GM18520 (cell line): ENCODE data around the gene AP1B1.
A peak's percentile ranks its signal among the peaks of the same experiment; 100 is the strongest.
"Not testable (repeated sequence)": the region's sequence is repeated elsewhere in the genome, so short reads cannot be mapped to it uniquely, and the experiment has no call there.

ENCODE experiments used
- ATAC-seq: cut with Tn5 transposase; IDR thresholded peaks from one replicate; pipeline ENCODE4 v1.9.1; 2021; ENCODE audit not compliant: unreplicated experiment

Gene AP1B1

DNA sequence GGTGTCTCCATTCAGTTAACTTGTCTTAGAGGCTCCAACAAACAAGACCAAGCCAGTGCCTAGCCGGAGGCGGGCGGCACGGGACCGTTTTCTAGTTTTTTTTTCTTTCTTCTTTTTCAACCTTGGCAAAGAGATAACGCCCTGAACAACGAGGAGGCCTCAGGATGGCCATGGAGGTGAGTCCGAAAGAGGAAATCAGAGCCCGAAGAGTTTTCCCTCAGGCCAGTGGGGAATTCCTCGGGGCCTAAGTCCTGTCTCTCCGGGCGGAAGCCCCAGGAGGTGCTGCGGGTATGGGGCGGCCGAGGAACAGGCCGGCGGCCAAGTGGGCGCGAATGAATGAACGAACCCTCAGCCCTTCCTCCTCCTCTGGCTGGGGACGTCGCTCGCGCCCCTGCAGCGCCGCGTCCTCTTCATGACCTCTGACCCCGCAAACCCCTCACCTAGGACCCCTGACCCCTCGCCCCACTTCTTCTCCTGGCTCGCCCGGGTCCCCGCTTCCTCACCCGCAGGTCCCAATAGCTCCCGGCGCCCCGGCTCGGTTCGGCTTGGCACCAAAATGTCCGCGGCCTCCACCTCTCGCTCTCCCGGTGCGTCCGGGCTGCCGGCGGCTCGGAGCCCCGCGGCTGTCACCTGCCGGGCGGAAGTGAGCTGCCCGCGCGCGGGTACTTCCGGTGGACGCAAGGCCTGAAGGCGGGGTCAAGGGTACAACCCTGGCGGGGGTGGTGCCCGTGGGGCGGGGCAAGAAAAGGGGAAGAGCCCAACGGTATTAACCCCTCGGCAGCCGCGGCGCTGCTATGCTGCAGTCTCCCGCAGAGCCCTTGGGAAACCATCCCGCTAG lies at the start of gene AP1B1:
TSS of gene AP1B1 (minus strand) at position 650 of the 838 bp plus-strand sequence. CDS start 21,327 bp downstream, outside the sequence.
- ATAC-seq = peak; percentile 81

DNA sequence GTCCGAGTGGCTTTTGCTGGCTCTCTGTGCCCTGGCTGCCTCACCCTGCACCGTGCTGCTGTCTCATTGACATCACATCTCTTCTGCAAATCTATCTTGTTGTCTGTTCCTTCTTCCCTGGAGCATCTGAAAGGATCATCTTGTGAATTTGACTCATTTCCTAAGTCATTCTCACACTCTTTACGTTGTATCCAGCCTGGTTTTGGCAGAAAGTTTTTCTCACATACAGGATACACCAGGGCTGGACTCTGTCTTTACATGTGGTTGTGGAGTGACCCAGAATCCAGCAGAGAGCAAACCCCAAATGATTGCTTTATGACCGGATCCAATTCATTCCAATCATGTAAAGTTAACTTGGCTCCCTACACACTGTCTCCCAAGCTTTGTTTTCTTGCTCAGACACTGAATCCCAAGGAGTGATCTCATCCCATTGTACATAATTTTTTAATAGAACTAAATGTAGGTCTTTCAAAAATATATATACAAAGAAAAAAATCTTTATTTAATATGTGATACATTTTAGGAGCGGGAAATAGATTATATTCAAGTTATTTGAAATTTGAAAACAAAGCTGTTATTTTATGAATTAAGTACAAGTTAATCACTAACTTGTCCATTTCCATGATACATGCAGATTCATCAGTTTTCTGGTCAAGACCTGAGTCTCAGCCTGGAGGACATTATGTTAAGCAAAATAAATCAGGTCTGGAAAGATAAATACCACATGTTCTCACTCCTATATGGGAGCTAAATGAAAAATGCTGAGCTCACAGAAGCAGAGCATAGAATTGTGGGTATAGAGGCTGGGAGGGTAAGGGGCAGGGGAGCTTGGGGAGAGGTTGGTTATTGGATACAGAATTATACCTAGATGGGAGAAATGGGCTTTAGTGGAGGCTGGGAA lies 47.1 kb upstream of the AP1B1 start:
- no peak for ATAC-seq

GRCh38 chr22:29434288-29434687 lies 45.9 kb upstream of the AP1B1 start:
- no peak for ATAC-seq

GRCh38 chr22:29433856-29434255 lies 45.5 kb upstream of the AP1B1 start:
- ATAC-seq = no peak

DNA sequence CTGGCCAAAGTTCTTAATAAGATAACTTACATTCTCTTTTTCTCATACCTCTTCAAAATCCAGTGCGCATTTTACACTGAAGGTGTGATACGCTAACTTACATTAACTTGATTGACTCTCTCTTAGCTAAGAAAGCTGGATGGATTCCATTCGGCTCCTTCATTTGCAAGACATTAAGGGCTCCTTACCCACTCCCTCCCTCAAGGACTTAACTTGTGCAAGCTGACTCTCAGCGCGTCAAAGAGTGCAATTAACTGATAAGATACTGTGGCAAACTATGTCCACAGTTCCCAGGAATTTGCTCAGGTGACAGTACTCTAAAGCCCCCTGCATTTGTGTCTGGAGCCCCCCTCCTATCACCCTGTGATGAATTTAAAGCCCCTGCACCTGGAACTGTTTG lies 43.6 kb upstream of the AP1B1 start:
- ATAC-seq = no peak

- ATAC-seq = no peak
Measured at GRCh38 chr22:29427176-29427760, 38.9 kb upstream of the AP1B1 start.

DNA sequence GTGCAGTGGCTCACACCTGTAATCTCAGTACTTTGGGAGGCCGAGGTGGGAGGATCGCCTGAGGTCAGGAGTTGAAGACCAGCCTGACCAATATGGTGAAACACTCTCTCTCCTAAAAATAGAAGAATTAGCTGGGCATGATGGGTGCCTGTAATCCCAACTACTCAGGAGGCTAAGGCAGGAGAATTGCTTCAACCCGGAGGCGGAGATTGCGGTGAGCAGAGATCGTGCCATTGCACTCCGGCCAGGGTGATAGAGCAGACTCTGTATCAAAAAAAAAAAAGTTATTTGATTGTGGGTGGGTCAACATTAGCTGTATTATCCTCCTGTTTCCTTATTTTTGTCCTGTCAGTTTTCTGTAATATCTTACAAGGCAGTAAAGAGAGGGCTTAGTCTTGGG lies 38.1 kb upstream of the AP1B1 start:
- ATAC-seq = no peak

GRCh38 chr22:29418704-29419103 lies 30.3 kb upstream of the AP1B1 start:
- ATAC-seq = not testable (repeated sequence)

- ATAC-seq = not testable (repeated sequence)
Measured at GRCh38 chr22:29414951-29415591, 26.7 kb upstream of the AP1B1 start.

GRCh38 chr22:29412772-29413171 lies 24.4 kb upstream of the AP1B1 start:
- not testable (repeated sequence) for ATAC-seq

DNA sequence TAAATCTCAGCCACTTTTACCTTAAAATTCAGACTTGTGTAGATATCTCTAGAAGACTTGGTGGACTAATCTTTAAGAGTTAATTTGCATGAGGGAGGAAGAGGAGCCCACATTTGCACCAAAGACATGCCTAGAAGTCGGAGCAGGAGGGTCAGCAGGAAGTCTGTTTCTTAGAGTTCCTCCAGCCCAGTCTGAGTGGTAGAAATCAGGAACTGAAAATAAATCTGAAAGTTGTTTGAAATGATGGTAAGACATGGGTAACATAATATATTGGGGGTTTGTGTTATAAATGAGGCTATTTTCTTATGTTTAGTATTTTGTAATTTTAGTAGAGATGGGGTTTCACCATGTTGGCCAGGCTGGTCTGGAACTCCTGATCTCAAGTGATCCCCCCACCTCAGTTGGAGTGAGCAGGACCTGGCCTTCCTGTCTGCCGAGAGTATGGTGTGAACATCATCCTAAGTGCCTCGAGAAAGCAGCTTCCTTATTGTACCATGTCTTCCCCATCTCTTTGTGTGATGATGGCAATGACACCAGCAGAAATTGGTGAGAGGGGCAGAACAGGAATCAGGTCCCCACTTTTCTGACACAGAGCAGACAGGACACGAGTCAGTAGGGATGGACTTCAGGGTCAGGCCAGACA lies 23.3 kb upstream of the AP1B1 start:
- not testable (repeated sequence) for ATAC-seq

- ATAC-seq = no peak
Measured at GRCh38 chr22:29408940-29409339, 20.6 kb upstream of the AP1B1 start.

DNA sequence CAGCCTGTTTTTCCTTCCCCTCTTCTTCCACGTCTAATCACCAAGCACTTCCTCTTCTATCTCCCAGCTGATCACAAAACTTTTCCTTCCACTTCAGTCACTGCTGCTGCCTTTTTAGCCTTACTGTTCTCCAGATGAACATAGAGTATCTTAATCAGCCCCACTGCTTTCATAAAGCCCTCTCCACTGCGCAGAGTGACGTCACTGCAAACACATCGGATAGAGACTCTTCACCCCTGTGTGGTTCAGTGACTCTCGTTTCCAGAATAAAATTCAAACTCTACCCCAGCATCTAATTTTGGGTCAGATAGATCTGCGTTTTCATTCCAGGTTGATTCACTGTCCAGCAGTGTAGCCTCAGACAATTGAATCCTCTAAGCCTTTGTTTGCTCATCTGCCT lies 13.2 kb upstream of the AP1B1 start:
- ATAC-seq = not testable (repeated sequence)

GRCh38 chr22:29400576-29400975 lies 12.2 kb upstream of the AP1B1 start:
- no peak for ATAC-seq

GRCh38 chr22:29397791-29398190 lies 9.4 kb upstream of the AP1B1 start:
- ATAC-seq = no peak

- ATAC-seq = no peak
Measured at GRCh38 chr22:29396126-29396525, 7.8 kb upstream of the AP1B1 start.

DNA sequence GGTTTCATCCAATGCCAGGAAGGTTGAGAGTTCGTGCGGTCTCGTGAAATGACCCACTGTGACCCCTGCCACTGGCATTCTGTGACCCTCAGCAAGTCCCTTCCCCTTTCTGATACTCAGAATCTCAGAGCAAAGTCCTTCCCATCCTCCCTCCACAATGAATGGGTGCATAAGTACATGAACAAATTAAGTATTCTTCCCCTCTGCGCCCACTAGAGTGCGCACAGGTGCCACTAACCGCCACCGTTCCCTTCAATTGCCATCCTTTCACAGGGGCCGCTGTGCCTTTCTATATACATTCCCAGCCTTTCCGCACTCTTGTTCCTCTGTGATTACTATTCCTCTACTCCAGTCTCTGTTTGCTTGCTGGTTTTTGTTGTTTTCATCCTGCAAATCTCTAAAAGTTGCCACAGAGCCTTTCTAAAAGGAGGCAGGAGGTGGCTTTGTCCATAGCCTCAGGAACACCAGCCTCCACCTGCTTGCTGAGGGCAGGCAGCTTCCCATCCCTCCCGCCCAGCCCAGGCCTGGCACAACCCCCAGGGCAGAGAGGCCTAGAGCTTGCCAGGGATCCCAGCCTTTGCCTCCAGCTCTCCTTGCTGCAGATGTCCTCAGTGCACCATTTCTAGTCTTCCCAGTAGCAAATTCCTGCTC lies 6.7 kb upstream of the AP1B1 start:
- ATAC-seq = no peak

DNA sequence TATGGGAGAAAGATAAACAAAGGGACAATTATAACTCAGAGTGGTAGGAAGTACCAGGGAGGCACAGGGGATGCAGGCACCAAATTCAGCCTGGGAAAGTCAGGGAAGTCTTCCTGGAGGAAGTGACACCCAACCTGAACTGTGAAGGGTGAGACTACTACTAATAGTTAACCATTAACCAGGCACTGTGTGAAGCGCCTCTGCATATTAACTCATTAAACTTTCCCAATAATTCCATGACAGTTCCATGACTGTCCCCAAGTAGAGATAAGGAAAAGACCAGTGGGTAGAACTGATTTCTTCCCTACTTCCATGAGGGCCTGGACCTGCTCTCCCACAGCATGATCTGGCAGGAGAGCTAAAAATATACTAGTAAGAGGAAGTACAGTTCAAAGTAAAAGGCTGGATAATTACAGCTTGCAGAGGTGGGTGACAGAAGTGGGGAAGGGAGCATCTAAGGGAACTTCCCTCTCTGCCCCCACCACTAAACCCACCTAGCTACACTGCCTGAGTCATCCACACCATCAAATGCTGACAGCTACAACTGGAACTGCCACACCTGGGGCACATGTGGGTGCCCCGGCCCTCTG lies 4.7 kb upstream of the AP1B1 start:
- ATAC-seq = no peak

DNA sequence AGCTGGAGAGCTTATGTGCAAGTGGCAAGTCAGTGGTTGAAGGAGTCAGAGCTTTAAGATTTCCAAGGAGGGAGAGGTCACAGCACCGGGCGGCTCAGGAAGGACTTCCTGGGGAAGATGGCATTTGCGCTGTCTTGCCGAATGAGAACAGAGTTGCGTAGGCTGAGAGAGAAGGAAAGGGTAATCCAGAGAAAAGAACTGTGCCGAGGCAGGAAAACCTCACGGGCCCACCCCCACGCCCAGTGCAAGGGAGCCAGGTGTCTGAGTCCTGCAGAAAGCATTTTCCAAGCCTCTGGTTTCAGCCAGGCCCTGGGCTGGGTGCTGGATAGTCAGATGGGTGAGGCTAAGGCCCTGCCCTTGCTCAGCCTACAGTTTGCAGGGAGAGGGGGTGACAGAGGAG lies 3.2 kb upstream of the AP1B1 start:
- ATAC-seq = no peak

DNA sequence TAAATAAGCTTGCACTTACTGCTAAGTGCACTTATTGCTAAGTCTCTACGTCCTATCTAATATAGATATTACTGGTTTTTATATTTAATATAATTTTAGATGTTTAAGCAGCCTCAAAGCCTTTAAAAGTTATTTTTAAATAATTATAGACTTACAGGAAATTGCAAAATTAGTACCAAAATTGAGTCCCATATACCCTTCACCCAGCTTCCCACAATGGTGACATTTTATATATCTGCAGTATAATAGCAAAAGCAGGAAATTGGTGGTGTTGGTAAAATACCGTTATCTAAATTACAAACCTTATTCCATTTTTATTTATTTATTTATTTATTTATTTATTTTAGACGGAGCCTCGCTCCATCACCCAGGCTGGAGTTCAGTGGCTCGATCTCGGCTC lies 1.9 kb upstream of the AP1B1 start:
- ATAC-seq = no peak
